CD4-positive, CD25-positive, alpha-beta regulatory T cell (primary cell): ENCODE results near the gene ASAP2. TPM values are rescaled to one million over a fixed set of nuclear protein-coding genes. Genes with fewer than 3 reads are reported as not detected.
"Not testable (repeated sequence)": the region's sequence is repeated elsewhere in the genome, so short reads cannot be mapped to it uniquely, and the experiment has no call there.

Experiments used
- ATAC-seq, 2 donors: fragments of 150-1000 bp; cut with Tn5 transposase; one replicate each; pipeline ENCODE4 v1.10.0; 2021; ENCODE audit warnings: low read depth in 2 of 2, moderate number of reproducible peaks in 2 of 2, moderate library complexity in 1 of 2
- DNase-seq, 3 donors: peaks; one replicate each; pipeline versions ENCODE4 v3.0.0 to v3.0.0-alpha.2; 2012 to 2022; ENCODE audit warnings: mixed read lengths in 1 of 3
- H3K27ac ChIP-seq: one replicate; pipeline ENCODE4 v1.7.0; 2013; ENCODE audit warnings: mild to moderate bottlenecking, low read length; ENCODE audit not compliant: insufficient read depth, poor library complexity, severe bottlenecking
- H3K27me3 ChIP-seq: one replicate; pipeline ENCODE4 v1.7.0; 2013; ENCODE audit warnings: low read length; ENCODE audit not compliant: control insufficient read depth, insufficient read depth
- H3K36me3 ChIP-seq: one replicate; pipeline ENCODE4 v1.7.0; 2013; ENCODE audit warnings: mild to moderate bottlenecking, low read length, moderate library complexity; ENCODE audit not compliant: control insufficient read depth, insufficient read depth
- H3K4me1 ChIP-seq: 2 replicates; pipeline ENCODE4 v1.7.0; 2013; ENCODE audit warnings: mild to moderate bottlenecking, low read length; ENCODE audit not compliant: insufficient read depth, control insufficient read depth, poor library complexity, severe bottlenecking
- H3K4me3 ChIP-seq: one replicate; pipeline ENCODE4 v1.7.0; 2013; ENCODE audit warnings: low read depth, mild to moderate bottlenecking, low read length, moderate library complexity
- H3K9me3 ChIP-seq, 2 experiments: 1 replicate in 1 of 2; 2 replicates in 1 of 2; pipeline ENCODE4 v1.7.0; 2013; ENCODE audit warnings: low read length in 2 of 2, mild to moderate bottlenecking in 1 of 2, moderate library complexity in 1 of 2; ENCODE audit not compliant: control insufficient read depth in 2 of 2
- H3K27ac Mint-ChIP-seq, 3 donors: one replicate each; pipeline ENCODE4 v1.8.0; 2020 to 2022; ENCODE audit warnings: mild to moderate bottlenecking in 3 of 3, mixed read lengths in 3 of 3, moderate library complexity in 2 of 3
- H3K27me3 Mint-ChIP-seq: one replicate; pipeline ENCODE4 v1.8.0; 2022; ENCODE audit warnings: mild to moderate bottlenecking, mixed read lengths
- H3K36me3 Mint-ChIP-seq: one replicate; pipeline ENCODE4 v1.8.0; 2020; ENCODE audit warnings: mixed read lengths
- H3K4me1 Mint-ChIP-seq, 4 donors: one replicate each; pipeline ENCODE4 v1.8.0; 2020 to 2022; ENCODE audit warnings: mixed read lengths in 4 of 4, mild to moderate bottlenecking in 1 of 4
- H3K4me3 Mint-ChIP-seq, 4 donors: one replicate each; pipeline ENCODE4 v1.8.0; 2020 to 2022; ENCODE audit warnings: mild to moderate bottlenecking in 4 of 4, mixed read lengths in 4 of 4, moderate library complexity in 3 of 4
- H3K9me3 Mint-ChIP-seq, 7 donors: one replicate each; pipeline ENCODE4 v1.8.0; 2020 to 2022; ENCODE audit warnings: mixed read lengths in 7 of 7, mild to moderate bottlenecking in 3 of 7, moderate library complexity in 2 of 7
- polyA plus RNA-seq, 4 donors: library from polyadenylated mRNA; unstranded; fragments of 300-500 nt; fragmentation: Illumina TruSeq; gene quantifications; one replicate each; pipeline ENCODE4 v1.2.3, GENCODE V29; 2021
- total RNA-seq: library from RNA; stranded (reverse); gene quantifications from one replicate; pipeline ENCODE4 v1.2.3, GENCODE V29; 2022

The ASAP2 gene
- total and polyA plus RNA-seq, 5 donors from 2014 or later: 1.5 TPM; not detected in 4

GRCh38 chr2:9390991-9391390 is 184.4 kb downstream of the ASAP2 start:
- DNase-seq: no peak
- Mint-ChIP-seq H3K36me3 (no peaks in the 10 kb centered on the region), H3K27ac (no peak overlapping the region), H3K4me3 (no peak overlapping the region), H3K9me3 (peaks cover 0 to 2% (median 0%) of the 10 kb centered on the region in 7 donors), H3K27me3 (peaks cover 4% of the 10 kb centered on the region), H3K4me1 (peaks cover 0 to 5% (median 0%) of the 10 kb centered on the region in 4 donors)
- Histone ChIP-seq H3K27ac (no peak overlapping the region), H3K27me3 (no peaks in the 10 kb centered on the region), H3K36me3 (no peaks in the 10 kb centered on the region), H3K4me1 (no peaks in the 10 kb centered on the region), H3K9me3 (no peaks in the 10 kb centered on the region), H3K4me3 (no peak overlapping the region)
- ATAC-seq: no peak

GRCh38 chr2:9391961-9392720 is 185.5 kb downstream of the ASAP2 start:
- no peaks in the 10 kb centered on the region for H3K36me3 Mint-ChIP-seq
- H3K4me3 Mint-ChIP-seq: no peak overlapping the region
- Histone ChIP-seq H3K4me1 (no peaks in the 10 kb centered on the region), H3K4me3 (no peak overlapping the region), H3K27ac (no peak overlapping the region), H3K36me3 (no peaks in the 10 kb centered on the region), H3K27me3 (no peaks in the 10 kb centered on the region), H3K9me3 (no peaks in the 10 kb centered on the region)
- no peak for DNase-seq
- peaks cover 4% of the 10 kb centered on the region for H3K27me3 Mint-ChIP-seq
- ATAC-seq: no peak
- H3K9me3 Mint-ChIP-seq: peaks cover 0 to 2% (median 0%) of the 10 kb centered on the region in 7 donors
- no peak overlapping the region for H3K27ac Mint-ChIP-seq
- peaks cover 0 to 5% (median 0%) of the 10 kb centered on the region in 4 donors for H3K4me1 Mint-ChIP-seq

GRCh38 chr2:9392898-9393765 is 186.5 kb downstream of the ASAP2 start:
- no peak overlapping the region for H3K27ac Mint-ChIP-seq
- H3K9me3 Mint-ChIP-seq: peaks cover 0 to 2% (median 0%) of the 10 kb centered on the region in 7 donors
- no peaks in the 10 kb centered on the region for H3K4me1 ChIP-seq
- no peaks in the 10 kb centered on the region for H3K36me3 ChIP-seq
- H3K36me3 Mint-ChIP-seq: no peaks in the 10 kb centered on the region
- H3K4me3 Mint-ChIP-seq: no peak overlapping the region
- DNase-seq: no peak
- peaks cover 0 to 5% (median 0%) of the 10 kb centered on the region in 4 donors for H3K4me1 Mint-ChIP-seq
- H3K9me3 ChIP-seq: no peaks in the 10 kb centered on the region
- H3K27ac ChIP-seq: no peak overlapping the region
- H3K4me3 ChIP-seq: no peak overlapping the region
- no peak for ATAC-seq
- peaks cover 4% of the 10 kb centered on the region for H3K27me3 Mint-ChIP-seq
- H3K27me3 ChIP-seq: no peaks in the 10 kb centered on the region

- Mint-ChIP-seq H3K9me3 (peaks cover 0 to 2% (median 0%) of the 10 kb centered on the region in 7 donors), H3K4me3 (no peak overlapping the region), H3K4me1 (peaks cover 0 to 5% (median 0%) of the 10 kb centered on the region in 4 donors), H3K36me3 (no peaks in the 10 kb centered on the region), H3K27me3 (peaks cover 4% of the 10 kb centered on the region), H3K27ac (no peak overlapping the region)
- Histone ChIP-seq H3K36me3 (no peaks in the 10 kb centered on the region), H3K4me1 (no peaks in the 10 kb centered on the region), H3K4me3 (no peak overlapping the region), H3K9me3 (no peaks in the 10 kb centered on the region), H3K27me3 (no peaks in the 10 kb centered on the region), H3K27ac (no peak overlapping the region)
- ATAC-seq (no peak), DNase-seq (no peak)
Measured at GRCh38 chr2:9394816-9395215, 188.2 kb downstream of the ASAP2 start.

- no peaks in the 10 kb centered on the region for H3K27me3 ChIP-seq
Measured at GRCh38 chr2:9397201-9397600, 190.6 kb downstream of the ASAP2 start.

GRCh38 chr2:9398251-9398650 is 191.6 kb downstream of the ASAP2 start:
- not testable (repeated sequence) for H3K27me3 Mint-ChIP-seq, ATAC-seq, H3K4me1 ChIP-seq, H3K36me3 ChIP-seq, H3K36me3 Mint-ChIP-seq, H3K4me3 Mint-ChIP-seq, H3K9me3 Mint-ChIP-seq, DNase-seq, H3K4me3 ChIP-seq, H3K27me3 ChIP-seq, H3K9me3 ChIP-seq, H3K27ac ChIP-seq
- Mint-ChIP-seq H3K27ac (peak overlapping the region in 1 of 3 donors; percentile 68), H3K4me1 (peaks cover 0 to 10% (median 4%) of the 10 kb centered on the region in 4 donors)

More at GRCh38 chr2:9397201-9397600, 190.6 kb downstream of the ASAP2 start:
- H3K27ac Mint-ChIP-seq: no peak overlapping the region
- H3K9me3 Mint-ChIP-seq: no peaks in the 10 kb centered on the region
- ATAC-seq (no peak), DNase-seq (no peak)
- no peaks in the 10 kb centered on the region for H3K36me3 ChIP-seq
- no peaks in the 10 kb centered on the region for H3K9me3 ChIP-seq
- H3K4me3 ChIP-seq: no peak overlapping the region
- no peak overlapping the region for H3K4me3 Mint-ChIP-seq
- H3K4me1 Mint-ChIP-seq: peaks cover 0 to 10% (median 4%) of the 10 kb centered on the region in 4 donors
- H3K4me1 ChIP-seq: no peaks in the 10 kb centered on the region
- H3K27ac ChIP-seq: no peak overlapping the region
- H3K36me3 Mint-ChIP-seq: no peaks in the 10 kb centered on the region
- H3K27me3 Mint-ChIP-seq: peaks cover 8% of the 10 kb centered on the region

GRCh38 chr2:9398881-9399780 is 192.5 kb downstream of the ASAP2 start:
- H3K27ac Mint-ChIP-seq: no peak overlapping the region

More at GRCh38 chr2:9398881-9399780, 192.5 kb downstream of the ASAP2 start:
- H3K4me1 Mint-ChIP-seq: peaks cover 0 to 10% (median 4%) of the 10 kb centered on the region in 4 donors
- ATAC-seq (no peak), DNase-seq (no peak)
- no peaks in the 10 kb centered on the region for H3K9me3 Mint-ChIP-seq
- H3K9me3 ChIP-seq: no peaks in the 10 kb centered on the region
- no peak overlapping the region for H3K27ac ChIP-seq
- peaks cover 4% of the 10 kb centered on the region for H3K27me3 Mint-ChIP-seq
- peaks cover 6% of the 10 kb centered on the region for H3K36me3 Mint-ChIP-seq
- no peaks in the 10 kb centered on the region for H3K27me3 ChIP-seq
- H3K4me1 ChIP-seq: no peaks in the 10 kb centered on the region
- H3K36me3 ChIP-seq: no peaks in the 10 kb centered on the region
- H3K4me3 Mint-ChIP-seq: no peak overlapping the region
- H3K4me3 ChIP-seq: no peak overlapping the region
